Measurements from ENCODE around the gene RASSF5. TPM values are rescaled to one million over a fixed set of nuclear protein-coding genes. Genes with fewer than 3 reads are reported as not detected.

The RASSF5 gene
- total and polyA plus RNA-seq, 2 donors (not counting 1 experiment from before 2014, with no cell fraction given) = 69.7 to 146 TPM

GRCh38 chr1:206596319-206596666, 89.0 kb downstream of the RASSF5 start:
- TF ChIP-seq, protein P1, sequence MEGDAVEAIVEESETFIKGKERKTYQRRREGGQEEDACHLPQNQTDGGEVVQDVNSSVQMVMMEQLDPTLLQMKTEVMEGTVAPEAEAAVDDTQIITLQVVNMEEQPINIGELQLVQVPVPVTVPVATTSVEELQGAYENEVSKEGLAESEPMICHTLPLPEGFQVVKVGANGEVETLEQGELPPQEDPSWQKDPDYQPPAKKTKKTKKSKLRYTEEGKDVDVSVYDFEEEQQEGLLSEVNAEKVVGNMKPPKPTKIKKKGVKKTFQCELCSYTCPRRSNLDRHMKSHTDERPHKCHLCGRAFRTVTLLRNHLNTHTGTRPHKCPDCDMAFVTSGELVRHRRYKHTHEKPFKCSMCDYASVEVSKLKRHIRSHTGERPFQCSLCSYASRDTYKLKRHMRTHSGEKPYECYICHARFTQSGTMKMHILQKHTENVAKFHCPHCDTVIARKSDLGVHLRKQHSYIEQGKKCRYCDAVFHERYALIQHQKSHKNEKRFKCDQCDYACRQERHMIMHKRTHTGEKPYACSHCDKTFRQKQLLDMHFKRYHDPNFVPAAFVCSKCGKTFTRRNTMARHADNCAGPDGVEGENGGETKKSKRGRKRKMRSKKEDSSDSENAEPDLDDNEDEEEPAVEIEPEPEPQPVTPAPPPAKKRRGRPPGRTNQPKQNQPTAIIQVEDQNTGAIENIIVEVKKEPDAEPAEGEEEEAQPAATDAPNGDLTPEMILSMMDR (IDR thresholded peaks at IDR 0.05) = no peak
- TF ChIP-seq EZH2 (IDR thresholded peaks at IDR 0.05; ENCODE audit: borderline replicate concordance, insufficient read depth, low read depth, low read length, poor library complexity, severe bottlenecking) = no peak
- no peaks in the 10 kb centered on the region for H3K9me3 Mint-ChIP-seq (ENCODE audit: insufficient read depth)
- ChIA-PET POLR2A (no interaction called here), CTCF (interaction anchor here (1.0 to 2.6 kb wide), 3 partner anchors 90 to 134 kb away, joined by 3 to 9 read pairs (median 3); no protein-coding TSS in a partner anchor)
- no peaks in the 10 kb centered on the region for H3K9me3 ChIP-seq (ENCODE audit: control extremely low read depth in 1 of 3, control insufficient read depth in 2 of 3, insufficient read depth in 1 of 3, low read length in 2 of 3)
- no peaks in the 10 kb centered on the region for H3K27me3 Mint-ChIP-seq
- no peak overlapping the region for H3K4me3 Mint-ChIP-seq
- ATAC-seq (ENCODE audit: low read depth) = no peak
- no peaks in the 10 kb centered on the region for H3K4me1 Mint-ChIP-seq
- DNase-seq = no peak
- peaks cover 0 to 87% of the 10 kb centered on the region in 2 experiments for H3K36me3 ChIP-seq (replicated peaks in 1 of 2; ENCODE audit: control extremely low read depth in 1 of 2, control insufficient read depth in 1 of 2, extremely low read depth in 1 of 2, insufficient read depth in 2 of 2, low read length in 1 of 2)
- H3K27ac ChIP-seq (ENCODE audit: low read length in 2 of 2) = no peak overlapping the region
- H3K4me3 ChIP-seq (ENCODE audit: control extremely low read depth in 1 of 5, extremely low read depth in 1 of 5, insufficient read depth in 1 of 5, low read depth in 2 of 5, low read length in 4 of 5) = no peak overlapping the region
- H3K27me3 ChIP-seq (replicated peaks in 1 of 4; ENCODE audit: control extremely low read depth in 1 of 4, control insufficient read depth in 3 of 4, insufficient read depth in 4 of 4, low read length in 3 of 4) = no peaks in the 10 kb centered on the region
- no peaks in the 10 kb centered on the region for H3K79me2 ChIP-seq (ENCODE audit: control insufficient read depth, insufficient read depth, low read length)
- H3K4me1 ChIP-seq (ENCODE audit: control insufficient read depth in 2 of 2, insufficient read depth in 2 of 2, low read length in 2 of 2) = no peaks in the 10 kb centered on the region
- H3K9ac ChIP-seq (ENCODE audit: low read length) = no peak overlapping the region
- intact Hi-C loops (cut with micrococcal nuclease) = no loop called here
- WGBS (ENCODE audit: insufficient coverage) = no CpG with 5 or more reads among the region's 1 CpG
- H3K4me2 ChIP-seq (replicated peaks; ENCODE audit: low read depth, low read length, poor library complexity, severe bottlenecking) = no peak overlapping the region
- no peak overlapping the region for H2AFZ ChIP-seq (ENCODE audit: insufficient read depth, low read depth, low read length, poor library complexity, severe bottlenecking)
- H4K20me1 ChIP-seq (ENCODE audit: control insufficient read depth, insufficient read depth, low read length, poor library complexity, severe bottlenecking) = peaks cover 5% of the 10 kb centered on the region
- no peak overlapping the region for H3K27ac Mint-ChIP-seq

GRCh38 chr1:206600527-206600926, 93.2 kb downstream of the RASSF5 start:
- Histone ChIP-seq H3K36me3 (replicated peaks in 1 of 2; ENCODE audit: control extremely low read depth in 1 of 2, control insufficient read depth in 1 of 2, extremely low read depth in 1 of 2, insufficient read depth in 2 of 2, low read length in 1 of 2) (peaks cover 2 to 83% of the 10 kb centered on the region in 2 experiments), H3K4me1 (ENCODE audit: control insufficient read depth in 2 of 2, insufficient read depth in 2 of 2, low read length in 2 of 2) (no peaks in the 10 kb centered on the region), H3K4me2 (replicated peaks; ENCODE audit: low read depth, low read length, poor library complexity, severe bottlenecking) (no peak overlapping the region), H3K27me3 (replicated peaks in 1 of 4; ENCODE audit: control extremely low read depth in 1 of 4, control insufficient read depth in 3 of 4, insufficient read depth in 4 of 4, low read length in 3 of 4) (no peaks in the 10 kb centered on the region), H3K9ac (ENCODE audit: low read length) (no peak overlapping the region), H3K9me3 (ENCODE audit: control extremely low read depth in 1 of 3, control insufficient read depth in 2 of 3, insufficient read depth in 1 of 3, low read length in 2 of 3) (no peaks in the 10 kb centered on the region), H3K4me3 (ENCODE audit: control extremely low read depth in 1 of 5, extremely low read depth in 1 of 5, insufficient read depth in 1 of 5, low read depth in 2 of 5, low read length in 4 of 5) (no peak overlapping the region), H2AFZ (ENCODE audit: insufficient read depth, low read depth, low read length, poor library complexity, severe bottlenecking) (no peak overlapping the region), H3K27ac (ENCODE audit: low read length in 2 of 2) (no peak overlapping the region), H3K79me2 (ENCODE audit: control insufficient read depth, insufficient read depth, low read length) (peaks cover 3% of the 10 kb centered on the region), H4K20me1 (ENCODE audit: control insufficient read depth, insufficient read depth, low read length, poor library complexity, severe bottlenecking) (no peaks in the 10 kb centered on the region)
- intact Hi-C loops (cut with micrococcal nuclease) = no loop called here
- no peaks in the 10 kb centered on the region for H3K27me3 Mint-ChIP-seq
- ChIA-PET CTCF (interaction anchor here (0.8 to 1.2 kb wide), 2 partner anchors 12 to 56 kb away, joined by 3 to 5 read pairs; no protein-coding TSS in a partner anchor), POLR2A (no interaction called here)
- no peak overlapping the region for H3K27ac Mint-ChIP-seq
- H3K4me3 Mint-ChIP-seq = no peak overlapping the region
- TF ChIP-seq EZH2 (IDR thresholded peaks at IDR 0.05; ENCODE audit: borderline replicate concordance, insufficient read depth, low read depth, low read length, poor library complexity, severe bottlenecking) = no peak
- TF ChIP-seq, protein P1 (IDR thresholded peaks at IDR 0.05) = no peak
- 100% methylated on average over 1 of the region's 3 CpGs for WGBS (ENCODE audit: insufficient coverage)
- H3K4me1 Mint-ChIP-seq = no peaks in the 10 kb centered on the region
- H3K9me3 Mint-ChIP-seq (ENCODE audit: insufficient read depth) = no peaks in the 10 kb centered on the region
- DNase-seq (no peak), ATAC-seq (ENCODE audit: low read depth) (no peak)

Data from B cell (primary cell).